Muscle layer of colon (tissue), 2 donors: ENCODE measurements around the gene CEBPB.
"Not testable (repeated sequence)": the region's sequence is repeated elsewhere in the genome, so short reads cannot be mapped to it uniquely, and the experiment has no call there.

Experiments
- H3K27ac ChIP-seq: one replicate; pipeline ENCODE4 v1.7.0; 2013; ENCODE audit warnings: low read depth, mild to moderate bottlenecking, low read length, moderate library complexity
- H3K27me3 ChIP-seq, 2 donors: one replicate each; pipeline ENCODE4 v1.7.0; 2013; ENCODE audit warnings: low read length in 2 of 2, mild to moderate bottlenecking in 2 of 2; ENCODE audit not compliant: insufficient read depth in 2 of 2, control insufficient read depth in 1 of 2
- H3K36me3 ChIP-seq: one replicate; pipeline ENCODE4 v1.7.0; 2013; ENCODE audit warnings: mild to moderate bottlenecking, low read length; ENCODE audit not compliant: insufficient read depth
- H3K4me1 ChIP-seq: one replicate; pipeline ENCODE4 v1.7.0; 2013; ENCODE audit warnings: mild to moderate bottlenecking, low read length; ENCODE audit not compliant: insufficient read depth
- H3K4me3 ChIP-seq, 2 donors: one replicate each; pipeline ENCODE4 v1.7.0; 2013; ENCODE audit warnings: low read length in 2 of 2, low read depth in 1 of 2, mild to moderate bottlenecking in 1 of 2, moderate library complexity in 1 of 2
- H3K9ac ChIP-seq: one replicate; pipeline ENCODE4 v1.7.0; 2013; ENCODE audit warnings: low read length
- H3K9me3 ChIP-seq: one replicate; pipeline ENCODE4 v1.7.0; 2013; ENCODE audit warnings: mild to moderate bottlenecking, low read length
- donor health status: abdominal sarcoma.
- donor health status: Adenocarcinoma of cecum.

The CEBPB gene

DNA sequence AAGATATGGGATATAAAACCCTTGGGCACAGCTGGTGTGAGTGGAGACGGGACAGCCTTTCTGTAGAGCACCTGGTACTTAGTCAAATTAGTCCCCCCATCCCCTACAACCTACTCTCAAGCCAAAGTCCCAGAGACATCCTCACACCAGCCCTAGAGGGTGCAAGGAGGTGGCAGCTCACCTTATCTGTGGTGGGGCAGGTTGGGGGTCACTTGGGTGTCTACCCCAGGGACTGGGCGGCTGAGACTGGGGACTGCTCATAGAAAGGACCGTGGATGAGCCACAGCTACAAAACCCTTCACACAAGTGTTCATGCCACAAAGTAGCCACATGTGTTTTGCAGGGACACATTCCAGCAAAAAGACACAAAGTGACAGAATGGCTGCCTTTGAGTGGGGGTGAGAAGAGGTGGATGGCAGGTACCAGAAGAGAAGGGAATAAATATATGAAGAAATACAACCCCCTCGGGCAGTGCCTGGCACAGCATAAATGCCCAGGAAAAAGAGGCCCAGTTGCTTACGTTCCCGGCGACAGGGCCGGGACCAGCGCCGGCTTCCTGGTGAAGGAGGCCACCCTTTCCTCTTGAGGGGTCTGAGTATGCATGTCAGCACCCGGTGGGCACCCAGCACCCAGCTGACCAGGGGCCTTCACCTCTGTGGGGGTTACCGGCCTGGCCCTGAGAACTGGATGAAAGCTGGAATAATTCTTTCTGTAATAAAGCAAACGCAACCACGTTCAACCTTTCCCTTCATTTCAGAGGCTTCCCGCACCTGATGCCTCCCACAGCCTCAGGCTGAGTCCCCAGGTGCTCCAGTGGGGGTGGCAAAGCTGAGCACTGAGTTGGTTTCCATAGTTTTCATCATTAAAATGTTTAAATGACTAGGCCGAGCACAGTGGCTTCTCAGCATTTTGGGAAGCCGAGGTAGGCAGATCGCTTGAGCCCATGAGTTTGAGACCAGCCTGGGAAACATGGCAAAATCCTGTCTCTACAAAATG, 14.4 kb upstream of the CEBPB start:
- Histone ChIP-seq H3K27ac (no peak overlapping the region), H3K9ac (no peak overlapping the region), H3K27me3 (no peaks in the 10 kb centered on the region), H3K4me1 (peaks cover 17% of the 10 kb centered on the region), H3K4me3 (no peak overlapping the region), H3K36me3 (no peaks in the 10 kb centered on the region), H3K9me3 (no peaks in the 10 kb centered on the region)

DNA sequence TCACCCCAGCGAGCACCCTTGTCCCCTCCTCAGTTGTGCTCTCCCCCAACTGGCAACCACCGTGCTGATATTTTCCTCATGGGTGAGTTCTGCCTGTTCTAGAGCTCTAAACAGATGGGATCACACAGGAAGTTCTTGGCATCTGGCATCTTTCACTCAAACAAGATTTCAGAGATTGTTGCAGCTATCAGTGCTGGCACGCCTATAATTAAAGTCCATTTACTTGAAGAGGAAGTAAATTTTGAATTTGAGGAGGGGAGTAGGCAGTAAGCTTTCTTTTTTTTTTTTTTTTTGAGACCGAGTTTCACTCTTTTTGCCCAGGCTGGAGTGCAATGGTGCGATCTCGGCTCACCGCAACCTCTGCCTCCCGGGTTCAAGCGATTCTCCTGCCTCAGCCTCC, 12.0 kb upstream of the CEBPB start:
- not testable (repeated sequence) for H3K4me1 ChIP-seq, H3K27me3 ChIP-seq, H3K4me3 ChIP-seq, H3K9ac ChIP-seq, H3K9me3 ChIP-seq, H3K27ac ChIP-seq, H3K36me3 ChIP-seq

DNA sequence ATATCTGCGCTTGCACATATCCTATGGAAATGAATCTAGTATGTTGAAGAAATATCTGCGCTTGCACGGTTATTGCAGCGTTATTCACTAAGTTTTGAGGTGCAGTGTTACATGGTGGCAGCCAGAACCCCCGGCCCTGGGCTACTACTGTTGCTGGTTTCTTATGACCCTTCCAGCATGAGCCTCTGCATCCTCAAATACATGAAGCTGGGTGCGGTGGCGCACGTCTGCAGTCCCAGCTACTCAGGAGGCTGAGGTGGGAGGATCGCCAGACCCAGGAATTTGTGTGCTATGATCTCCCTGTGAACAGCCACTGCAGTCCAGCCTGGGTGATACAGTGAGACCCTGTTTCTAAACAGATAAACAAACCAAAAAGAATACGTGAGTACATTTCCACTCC, 9.3 kb upstream of the CEBPB start:
- no peaks in the 10 kb centered on the region for H3K27me3 ChIP-seq
- no peak overlapping the region for H3K9ac ChIP-seq
- no peaks in the 10 kb centered on the region for H3K4me1 ChIP-seq
- H3K36me3 ChIP-seq = no peaks in the 10 kb centered on the region
- H3K4me3 ChIP-seq = no peak overlapping the region
- no peak overlapping the region for H3K27ac ChIP-seq
- no peaks in the 10 kb centered on the region for H3K9me3 ChIP-seq

DNA sequence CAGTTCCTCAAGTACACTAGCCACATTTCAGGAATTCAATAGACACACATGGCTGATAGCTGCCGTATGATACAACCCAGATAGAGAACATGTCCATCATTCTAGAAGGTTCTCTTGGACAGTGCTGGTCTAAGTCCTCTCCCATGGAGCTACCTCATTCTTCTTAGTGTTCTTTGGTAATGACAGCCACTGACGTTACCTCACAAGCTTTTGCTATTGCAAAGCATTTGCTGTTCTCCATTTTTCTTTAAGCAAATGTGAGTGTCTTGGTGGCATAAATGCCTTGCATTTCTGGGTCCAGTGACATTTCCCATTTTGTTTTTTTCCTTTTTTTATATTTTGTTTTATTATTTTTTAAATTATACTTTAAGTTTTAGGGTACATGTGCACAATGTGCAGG, 8.3 kb upstream of the CEBPB start:
- Histone ChIP-seq H3K9ac (no peak overlapping the region), H3K27ac (no peak overlapping the region), H3K4me1 (no peaks in the 10 kb centered on the region), H3K4me3 (no peak overlapping the region), H3K9me3 (no peaks in the 10 kb centered on the region), H3K36me3 (no peaks in the 10 kb centered on the region), H3K27me3 (no peaks in the 10 kb centered on the region)

DNA sequence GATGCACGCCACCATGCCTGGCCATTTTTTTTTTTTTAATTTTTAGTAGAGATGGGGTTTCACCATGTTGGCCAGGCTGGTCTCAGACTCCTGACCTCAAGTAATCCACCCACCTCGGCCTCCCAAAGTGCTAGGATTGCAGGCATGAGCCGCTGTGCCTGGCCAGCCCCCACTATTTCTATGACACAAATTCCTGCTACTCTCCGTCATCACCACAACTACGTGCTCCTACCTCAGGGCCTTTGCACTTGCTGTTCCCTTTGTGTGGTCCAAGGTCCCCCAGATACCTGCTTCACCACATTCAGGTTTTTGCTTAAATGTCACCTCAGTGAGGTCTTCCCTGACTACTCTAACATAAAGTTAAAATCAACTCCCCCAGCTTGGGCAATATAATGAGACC, 5.2 kb upstream of the CEBPB start:
- Histone ChIP-seq H3K27me3 (no peaks in the 10 kb centered on the region), H3K9ac (no peak overlapping the region), H3K36me3 (no peaks in the 10 kb centered on the region), H3K4me3 (no peak overlapping the region), H3K9me3 (no peaks in the 10 kb centered on the region), H3K27ac (no peak overlapping the region), H3K4me1 (no peaks in the 10 kb centered on the region)

DNA sequence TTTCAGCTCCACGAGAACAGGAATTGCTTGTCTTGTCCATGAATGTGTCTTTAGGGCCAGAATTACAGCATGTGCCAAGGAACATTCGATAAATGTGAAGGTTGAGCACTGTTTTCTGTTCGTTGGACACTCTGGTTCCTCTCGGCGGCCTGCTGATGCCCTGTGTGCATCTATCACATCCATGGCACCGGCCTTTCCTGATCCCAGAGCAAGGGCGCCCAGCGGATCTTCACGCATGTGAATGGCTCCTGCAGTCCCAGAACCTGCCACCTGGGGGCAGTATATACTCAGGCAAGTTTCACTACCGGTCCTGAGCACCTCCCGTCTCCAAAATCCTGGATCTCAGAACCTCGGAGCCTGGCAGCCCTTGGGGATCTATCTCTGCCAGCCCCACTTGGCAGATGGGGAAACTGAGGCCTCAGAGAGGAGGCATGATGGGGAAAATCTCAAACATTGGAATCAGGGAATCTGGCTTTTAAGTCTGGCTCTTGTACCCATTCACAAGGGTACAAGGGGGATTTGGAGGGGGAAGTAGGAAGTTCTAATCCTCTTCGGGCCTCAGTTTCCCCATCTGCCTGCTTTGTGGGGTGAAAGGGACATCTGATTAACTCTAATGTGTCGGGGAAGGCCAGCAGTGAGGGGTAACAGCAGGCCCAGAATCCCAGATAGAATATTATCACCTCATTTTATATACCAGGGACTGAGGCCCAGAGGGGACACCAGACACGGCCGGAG, 4.3 kb upstream of the CEBPB start:
- Histone ChIP-seq H3K27me3 (no peaks in the 10 kb centered on the region), H3K27ac (no peak overlapping the region), H3K36me3 (no peaks in the 10 kb centered on the region), H3K4me3 (no peak overlapping the region), H3K4me1 (no peaks in the 10 kb centered on the region), H3K9ac (no peak overlapping the region), H3K9me3 (no peaks in the 10 kb centered on the region)

DNA sequence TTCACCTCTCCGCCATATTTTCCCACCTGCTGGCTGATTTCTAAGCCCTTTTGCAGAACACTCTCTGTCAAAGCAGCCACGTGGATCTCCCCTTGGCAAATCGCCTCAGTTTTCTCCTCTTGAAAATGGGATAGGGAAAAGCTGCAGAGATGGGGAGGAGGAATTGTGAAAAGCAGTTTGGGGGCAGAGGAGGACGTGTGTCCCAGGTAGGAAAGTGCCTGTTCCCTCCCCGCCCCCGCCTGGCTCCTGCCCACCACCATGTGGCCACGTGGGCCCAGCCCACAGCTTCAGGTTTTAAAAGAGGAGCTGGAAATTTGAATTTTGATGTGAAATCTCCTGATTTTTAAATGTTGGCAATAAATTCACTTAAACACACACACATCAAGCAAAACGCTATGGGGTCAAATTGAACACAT, 3.6 kb upstream of the CEBPB start:
- Histone ChIP-seq H3K27me3 (no peaks in the 10 kb centered on the region), H3K36me3 (no peaks in the 10 kb centered on the region), H3K9ac (no peak overlapping the region), H3K27ac (no peak overlapping the region), H3K4me1 (no peaks in the 10 kb centered on the region), H3K4me3 (no peak overlapping the region), H3K9me3 (no peaks in the 10 kb centered on the region)

DNA sequence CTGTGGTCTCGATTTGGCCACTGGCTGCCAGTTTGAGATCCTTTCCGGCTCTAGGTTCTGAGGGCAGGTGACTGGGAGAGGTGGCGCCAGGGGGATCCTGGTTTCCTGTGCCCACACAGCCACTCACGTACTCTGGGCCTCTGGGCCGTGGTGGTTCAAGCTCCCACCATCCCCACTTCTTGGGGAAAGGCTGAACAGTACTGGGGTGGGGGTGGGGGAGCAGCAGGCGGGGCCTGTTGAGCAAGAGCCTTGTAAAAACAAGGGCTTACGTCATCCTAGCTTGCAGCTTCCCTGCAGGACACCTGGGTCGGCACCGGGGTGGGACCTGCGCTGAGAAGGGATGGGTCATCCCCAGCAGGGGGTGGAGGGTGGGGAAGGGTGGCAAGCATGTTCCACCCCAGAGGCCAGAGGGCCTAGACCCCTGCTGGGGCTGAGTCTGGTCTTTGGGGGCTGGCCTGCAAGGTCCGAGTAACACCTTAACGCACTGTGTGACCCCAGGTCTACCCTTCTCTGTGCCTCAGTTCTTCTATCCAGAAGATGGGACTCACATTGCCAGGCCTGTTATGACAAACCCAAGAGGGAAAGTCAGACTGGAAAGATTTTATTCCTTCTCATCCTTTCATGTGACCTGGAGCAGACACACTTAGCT, 3.1 kb upstream of the CEBPB start:
- no peaks in the 10 kb centered on the region for H3K27me3 ChIP-seq
- no peaks in the 10 kb centered on the region for H3K9me3 ChIP-seq
- H3K4me3 ChIP-seq = no peak overlapping the region
- H3K4me1 ChIP-seq = no peaks in the 10 kb centered on the region
- no peak overlapping the region for H3K9ac ChIP-seq
- H3K27ac ChIP-seq = no peak overlapping the region
- H3K36me3 ChIP-seq = no peaks in the 10 kb centered on the region

DNA sequence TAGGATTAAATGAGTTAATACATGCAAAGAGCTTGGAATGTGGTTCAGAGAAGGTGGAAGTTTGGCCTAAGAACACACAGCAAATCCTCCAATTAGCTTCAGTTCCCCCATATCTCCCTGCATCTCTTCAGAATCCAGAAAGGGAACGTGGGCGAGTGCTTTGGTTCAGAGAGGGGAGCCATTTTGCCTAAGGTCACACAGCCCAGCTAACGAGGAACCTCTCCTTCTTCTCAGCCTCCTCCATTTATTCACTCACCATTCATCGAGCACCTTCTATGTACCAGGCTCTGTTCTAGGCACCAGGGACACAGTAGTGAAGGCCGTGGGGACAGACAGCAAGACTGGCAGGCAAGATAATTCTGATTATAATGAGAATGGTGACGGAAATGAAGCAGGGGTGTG, 2.3 kb upstream of the CEBPB start:
- H3K27me3 ChIP-seq = no peaks in the 10 kb centered on the region
- H3K4me3 ChIP-seq = no peak overlapping the region
- H3K9me3 ChIP-seq = no peaks in the 10 kb centered on the region
- H3K4me1 ChIP-seq = peaks cover 3% of the 10 kb centered on the region
- no peak overlapping the region for H3K9ac ChIP-seq
- H3K36me3 ChIP-seq = no peaks in the 10 kb centered on the region
- no peak overlapping the region for H3K27ac ChIP-seq

DNA sequence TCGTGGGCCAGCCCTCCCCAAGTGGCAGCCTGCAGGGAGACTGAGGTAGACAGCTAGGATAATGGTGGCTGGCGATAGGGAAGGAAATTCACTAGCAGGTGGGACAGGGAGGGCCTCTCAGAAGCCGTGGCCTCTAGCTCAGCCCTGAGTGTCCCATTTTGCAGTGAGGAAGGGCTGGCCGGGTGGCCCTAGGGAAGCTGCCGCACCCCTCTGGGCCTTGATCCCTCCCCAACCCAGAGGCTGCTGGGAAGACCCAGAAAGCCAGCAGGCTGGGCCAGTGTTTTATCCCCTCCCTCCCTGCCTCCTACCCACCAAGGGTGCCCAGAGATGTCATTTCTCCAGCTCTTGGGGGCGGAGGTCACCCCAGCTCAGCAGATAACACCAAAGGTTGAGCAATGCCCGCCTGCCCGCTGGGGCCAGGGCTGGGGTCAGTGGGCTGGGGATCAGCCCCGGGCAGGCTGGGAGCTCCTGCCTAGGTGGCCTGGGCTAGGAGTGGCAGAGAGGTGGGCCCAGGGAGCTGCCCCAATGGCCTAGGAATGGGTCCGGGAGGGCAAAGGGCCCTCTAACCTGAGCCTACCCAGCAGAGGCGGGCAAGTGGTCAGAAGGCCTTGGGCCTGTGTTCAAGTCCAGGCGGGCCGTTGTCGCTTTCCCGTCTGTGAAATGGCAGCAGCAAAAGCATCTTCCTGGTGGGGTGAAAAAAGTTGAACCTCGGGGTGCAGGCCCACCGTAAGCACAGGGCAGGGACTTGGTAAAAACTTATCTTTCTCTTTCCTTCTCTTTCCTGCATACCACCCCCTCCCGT, 1.6 kb upstream of the CEBPB start:
- Histone ChIP-seq H3K4me3 (no peak overlapping the region), H3K36me3 (no peaks in the 10 kb centered on the region), H3K9ac (no peak overlapping the region), H3K27me3 (no peaks in the 10 kb centered on the region), H3K4me1 (peaks cover 11% of the 10 kb centered on the region), H3K27ac (no peak overlapping the region), H3K9me3 (no peaks in the 10 kb centered on the region)
